ENCODE data around the gene ARID1B.

The ARID1B gene

DNA sequence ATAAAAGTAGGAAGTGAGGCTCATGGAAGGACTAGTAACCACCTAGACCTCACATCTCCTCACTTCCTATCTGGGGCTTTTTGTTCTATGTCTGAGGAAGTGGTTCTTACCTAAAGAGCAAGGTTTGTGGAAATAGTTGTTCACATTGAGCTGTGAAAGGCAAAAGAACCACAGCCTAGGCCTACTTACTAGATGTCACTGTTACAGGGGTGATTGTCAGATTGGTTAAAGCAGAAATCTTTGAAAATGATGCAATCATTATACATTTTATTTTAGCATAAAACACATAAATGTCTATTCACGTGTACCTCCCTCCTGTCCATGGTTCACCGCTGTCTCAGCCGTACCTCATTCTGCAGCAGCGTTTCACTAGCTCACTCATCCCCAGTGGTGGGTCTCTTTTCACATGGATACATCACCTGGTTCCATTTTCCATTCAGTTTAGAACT, 277.4 kb downstream of the ARID1B start:
- peak; percentile 97 to 98 for ATAC-seq (replicated peaks)
- Mint-ChIP-seq H3K27me3 (no peaks in the 10 kb centered on the region), H3K27ac (peak overlapping the region; percentile 62), H3K36me3 (peaks cover 12 to 21% of the 10 kb centered on the region in 2 donors), H3K4me3 (peak overlapping the region in 1 of 2 donors; percentile 29), H3K9me3 (peaks cover 0 to 3% of the 10 kb centered on the region in 2 donors), H3K4me1 (peaks cover 26 to 50% of the 10 kb centered on the region in 2 donors)
- DNase-seq: peak; percentile 27

- peak overlapping the region; percentile 42 for H3K27ac Mint-ChIP-seq
- ATAC-seq (replicated peaks) (no peak), DNase-seq (no peak)
- H3K36me3 Mint-ChIP-seq: peaks cover 8 to 21% of the 10 kb centered on the region in 2 donors
- H3K4me1 Mint-ChIP-seq: peaks cover 28 to 48% of the 10 kb centered on the region in 2 donors
- H3K4me3 Mint-ChIP-seq: no peak overlapping the region
- H3K9me3 Mint-ChIP-seq: peaks cover 0 to 3% of the 10 kb centered on the region in 2 donors
- H3K27me3 Mint-ChIP-seq: no peaks in the 10 kb centered on the region
Observed at GRCh38 chr6:157055863-157056262, 278.7 kb downstream of the ARID1B start.

DNA sequence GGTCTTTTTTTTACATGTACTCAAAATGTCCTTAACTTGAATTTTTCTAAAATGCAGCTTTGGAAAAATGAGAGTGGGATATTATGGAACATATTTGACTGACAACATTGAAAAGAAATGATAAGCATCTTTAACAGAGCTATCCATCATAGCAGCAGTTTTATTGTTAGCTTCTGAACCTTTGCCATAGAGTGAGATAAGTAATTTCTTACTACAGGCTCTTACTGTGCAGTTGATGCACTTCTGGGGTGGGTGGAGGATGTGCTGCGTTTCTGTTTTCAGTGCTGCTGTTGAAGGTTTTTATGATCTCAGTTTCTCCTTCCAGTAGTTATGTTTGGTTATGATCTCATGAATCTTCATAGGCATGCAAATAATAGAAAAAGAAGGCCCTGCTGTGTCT, 279.1 kb downstream of the ARID1B start:
- no peak overlapping the region for H3K4me3 Mint-ChIP-seq
- peaks cover 8 to 22% of the 10 kb centered on the region in 2 donors for H3K36me3 Mint-ChIP-seq
- DNase-seq: no peak
- no peaks in the 10 kb centered on the region for H3K27me3 Mint-ChIP-seq
- ATAC-seq (replicated peaks): no peak
- peaks cover 26 to 45% of the 10 kb centered on the region in 2 donors for H3K4me1 Mint-ChIP-seq
- H3K9me3 Mint-ChIP-seq: peaks cover 0 to 3% of the 10 kb centered on the region in 2 donors
- H3K27ac Mint-ChIP-seq: no peak overlapping the region

DNA sequence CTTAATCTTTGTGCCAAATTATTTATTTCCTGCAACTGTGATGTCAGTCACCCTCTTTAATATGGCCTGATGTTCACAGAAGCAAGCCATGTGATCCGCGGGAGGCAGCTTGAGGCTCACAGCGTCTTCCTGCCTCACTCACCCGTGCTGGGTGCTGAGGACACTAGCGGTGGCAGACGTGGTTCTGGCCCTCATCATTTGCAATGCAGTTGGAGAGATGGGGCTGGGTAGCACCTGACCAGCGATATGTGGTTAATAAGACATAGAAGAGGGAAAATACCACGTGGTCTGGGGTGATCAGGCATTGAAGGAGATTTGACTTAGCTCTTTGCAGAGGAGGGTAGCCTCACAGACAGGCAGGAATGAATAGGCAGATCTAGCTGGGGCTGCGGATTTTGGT, 281.4 kb downstream of the ARID1B start:
- no peak overlapping the region for H3K4me3 Mint-ChIP-seq
- H3K36me3 Mint-ChIP-seq: peaks cover 8 to 24% of the 10 kb centered on the region in 2 donors
- ATAC-seq (replicated peaks) (peak; percentile 49 to 53), DNase-seq (no peak)
- H3K9me3 Mint-ChIP-seq: peaks cover 0 to 3% of the 10 kb centered on the region in 2 donors
- H3K27ac Mint-ChIP-seq: peak overlapping the region; percentile 20
- peaks cover 26 to 44% of the 10 kb centered on the region in 2 donors for H3K4me1 Mint-ChIP-seq
- H3K27me3 Mint-ChIP-seq: no peaks in the 10 kb centered on the region

- H3K27me3 Mint-ChIP-seq: no peaks in the 10 kb centered on the region
- no peak overlapping the region for H3K4me3 Mint-ChIP-seq
- ATAC-seq (replicated peaks) (no peak), DNase-seq (no peak)
- H3K27ac Mint-ChIP-seq: no peak overlapping the region
- peaks cover 11 to 31% of the 10 kb centered on the region in 2 donors for H3K36me3 Mint-ChIP-seq
- peaks cover 0 to 3% of the 10 kb centered on the region in 2 donors for H3K9me3 Mint-ChIP-seq
- peaks cover 30 to 49% of the 10 kb centered on the region in 2 donors for H3K4me1 Mint-ChIP-seq
Observed at GRCh38 chr6:157059781-157060180, 282.6 kb downstream of the ARID1B start.

- Mint-ChIP-seq H3K36me3 (peaks cover 11 to 33% of the 10 kb centered on the region in 2 donors), H3K27ac (no peak overlapping the region), H3K4me3 (no peak overlapping the region), H3K9me3 (peaks cover 0 to 3% of the 10 kb centered on the region in 2 donors), H3K27me3 (no peaks in the 10 kb centered on the region), H3K4me1 (peaks cover 27 to 46% of the 10 kb centered on the region in 2 donors)
- ATAC-seq (replicated peaks): no peak
- no peak for DNase-seq
Observed at GRCh38 chr6:157060440-157060952, 283.3 kb downstream of the ARID1B start.

- DNase-seq: no peak
Observed at GRCh38 chr6:157061770-157062594, 284.8 kb downstream of the ARID1B start.

GRCh38 chr6:157063176-157063905, 286.2 kb downstream of the ARID1B start:
- DNase-seq (no peak), ATAC-seq (replicated peaks) (no peak)
- Mint-ChIP-seq H3K4me1 (peaks cover 40 to 67% of the 10 kb centered on the region in 2 donors), H3K36me3 (peaks cover 7 to 24% of the 10 kb centered on the region in 2 donors), H3K4me3 (no peak overlapping the region), H3K27ac (peak overlapping the region; percentile 20), H3K9me3 (no peaks in the 10 kb centered on the region), H3K27me3 (no peaks in the 10 kb centered on the region)

More at GRCh38 chr6:157061770-157062594, 284.8 kb downstream of the ARID1B start:
- ATAC-seq (replicated peaks): no peak
- no peak overlapping the region for H3K27ac Mint-ChIP-seq
- H3K4me1 Mint-ChIP-seq: peaks cover 34 to 54% of the 10 kb centered on the region in 2 donors
- no peak overlapping the region for H3K4me3 Mint-ChIP-seq
- no peaks in the 10 kb centered on the region for H3K27me3 Mint-ChIP-seq
- H3K9me3 Mint-ChIP-seq: no peaks in the 10 kb centered on the region
- H3K36me3 Mint-ChIP-seq: peaks cover 5 to 25% of the 10 kb centered on the region in 2 donors

DNA sequence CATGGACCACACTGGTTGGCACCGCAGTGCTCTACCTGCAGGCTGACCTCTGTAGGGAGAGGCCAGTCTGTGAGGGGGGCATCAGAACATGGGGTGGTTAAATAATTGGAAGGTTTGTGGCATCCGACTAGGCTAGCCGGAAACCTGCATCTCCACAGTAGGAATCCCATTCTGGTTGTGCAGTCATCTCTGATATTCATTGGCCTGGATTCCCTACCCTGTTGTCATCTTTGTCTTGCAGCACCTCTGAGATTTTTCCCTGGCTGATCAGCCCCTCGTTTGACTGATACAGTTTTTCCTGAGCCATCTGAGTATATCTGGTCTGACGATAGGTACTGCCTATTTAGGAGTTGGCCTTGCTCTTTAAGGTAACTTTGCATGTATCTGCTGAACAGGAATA, 286.7 kb downstream of the ARID1B start:
- no peak for ATAC-seq (replicated peaks)
- Mint-ChIP-seq H3K4me1 (peaks cover 40 to 69% of the 10 kb centered on the region in 2 donors), H3K27ac (no peak overlapping the region), H3K9me3 (no peaks in the 10 kb centered on the region), H3K27me3 (no peaks in the 10 kb centered on the region), H3K4me3 (no peak overlapping the region), H3K36me3 (peaks cover 5 to 20% of the 10 kb centered on the region in 2 donors)
- no peak for DNase-seq

DNA sequence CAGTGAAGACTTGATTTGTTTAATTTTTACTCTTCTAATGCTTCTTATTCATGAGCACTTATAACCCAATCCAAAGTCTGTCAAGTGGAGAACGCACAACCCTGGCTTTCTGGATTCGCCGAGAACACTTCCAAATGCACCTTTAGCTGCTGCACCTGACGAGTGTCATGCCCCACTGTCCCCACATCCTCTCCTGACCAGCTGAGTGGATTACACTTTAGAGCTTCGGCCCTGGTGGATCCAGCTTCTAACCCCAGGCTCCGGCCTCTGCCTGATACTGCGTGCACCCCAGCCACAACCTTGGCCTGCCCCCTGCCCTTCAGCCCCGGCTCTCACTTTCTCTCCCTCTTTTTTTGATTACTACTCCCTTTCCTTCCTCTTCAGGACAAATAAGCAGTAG, 287.3 kb downstream of the ARID1B start:
- H3K4me1 Mint-ChIP-seq: peaks cover 42 to 70% of the 10 kb centered on the region in 2 donors
- DNase-seq (no peak), ATAC-seq (replicated peaks) (no peak)
- no peaks in the 10 kb centered on the region for H3K27me3 Mint-ChIP-seq
- no peak overlapping the region for H3K4me3 Mint-ChIP-seq
- peak overlapping the region; percentile 25 for H3K27ac Mint-ChIP-seq
- H3K36me3 Mint-ChIP-seq: peaks cover 5 to 20% of the 10 kb centered on the region in 2 donors
- no peaks in the 10 kb centered on the region for H3K9me3 Mint-ChIP-seq

DNA sequence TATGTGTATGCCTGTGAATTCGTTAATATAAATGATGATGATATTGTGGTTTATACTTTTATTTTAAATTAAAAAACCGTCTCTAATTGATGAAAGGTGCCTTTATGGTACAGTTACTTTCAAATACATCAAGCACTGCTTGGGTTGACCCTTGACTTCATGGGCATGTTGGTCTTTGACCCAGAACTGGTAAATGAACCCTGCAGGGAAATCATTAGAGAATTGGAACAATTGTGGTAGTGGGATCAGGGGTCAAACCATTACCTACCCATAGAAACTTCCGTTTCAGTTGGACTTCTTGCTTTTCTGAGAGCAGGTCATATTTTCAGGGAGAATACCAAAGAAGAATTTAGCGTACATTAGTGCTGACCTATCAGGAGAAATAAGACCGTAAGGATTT, 288.2 kb downstream of the ARID1B start:
- no peaks in the 10 kb centered on the region for H3K9me3 Mint-ChIP-seq
- peaks cover 5 to 20% of the 10 kb centered on the region in 2 donors for H3K36me3 Mint-ChIP-seq
- H3K27ac Mint-ChIP-seq: no peak overlapping the region
- H3K4me1 Mint-ChIP-seq: peaks cover 38 to 70% of the 10 kb centered on the region in 2 donors
- DNase-seq (no peak), ATAC-seq (replicated peaks) (no peak)
- H3K27me3 Mint-ChIP-seq: no peaks in the 10 kb centered on the region
- no peak overlapping the region for H3K4me3 Mint-ChIP-seq

DNA sequence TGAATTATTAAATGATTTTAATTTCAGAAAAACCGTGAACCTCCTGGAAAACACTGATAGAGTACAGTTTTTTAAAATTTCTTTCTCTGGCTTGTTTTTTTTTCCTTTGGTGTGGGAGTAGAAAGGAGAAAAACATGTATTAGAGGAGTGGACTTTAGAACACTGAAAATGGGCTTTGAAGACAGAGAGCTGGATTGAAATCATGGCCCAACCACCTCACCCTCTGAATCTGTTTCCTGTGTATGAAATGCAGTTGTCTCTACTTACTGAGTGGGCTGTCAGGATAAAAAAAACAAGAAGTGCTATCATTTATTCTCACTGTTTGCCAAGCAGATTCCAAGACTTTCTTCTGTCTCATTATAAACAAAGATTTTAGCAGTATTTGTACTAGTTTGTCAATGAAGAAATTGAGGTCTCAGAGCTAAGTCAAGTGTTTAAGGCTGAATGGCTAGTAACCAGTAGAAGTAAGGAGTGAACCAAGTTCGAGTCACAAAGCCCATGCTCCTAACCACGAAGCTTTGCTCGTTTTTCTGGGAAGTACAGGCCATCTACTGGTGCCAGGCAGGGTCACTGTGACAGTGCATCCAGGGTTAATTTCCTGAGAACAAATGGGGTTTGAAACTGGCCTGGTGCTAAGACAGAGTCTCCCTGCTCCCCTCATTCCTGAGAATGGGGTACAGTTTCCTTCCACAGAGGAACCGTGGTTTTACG, 289.8 kb downstream of the ARID1B start:
- H3K4me3 Mint-ChIP-seq: peak overlapping the region in 1 of 2 donors; percentile 29
- peaks cover 5 to 17% of the 10 kb centered on the region in 2 donors for H3K36me3 Mint-ChIP-seq
- no peak for ATAC-seq (replicated peaks)
- no peaks in the 10 kb centered on the region for H3K27me3 Mint-ChIP-seq
- H3K9me3 Mint-ChIP-seq: no peaks in the 10 kb centered on the region
- peaks cover 37 to 77% of the 10 kb centered on the region in 2 donors for H3K4me1 Mint-ChIP-seq
- no peak for DNase-seq
- H3K27ac Mint-ChIP-seq: no peak overlapping the region

GRCh38 chr6:157067507-157067906, 290.3 kb downstream of the ARID1B start:
- Mint-ChIP-seq H3K4me1 (peaks cover 40 to 81% of the 10 kb centered on the region in 2 donors), H3K9me3 (no peaks in the 10 kb centered on the region), H3K27ac (no peak overlapping the region), H3K36me3 (peaks cover 5 to 12% of the 10 kb centered on the region in 2 donors), H3K27me3 (no peaks in the 10 kb centered on the region), H3K4me3 (no peak overlapping the region)
- DNase-seq: no peak
- no peak for ATAC-seq (replicated peaks)
